Measurements from ENCODE around the gene CEMP1.
A peak's percentile ranks its signal among the peaks of the same experiment; 100 is the strongest.

CEMP1 gene

GRCh38 chr16:2507052-2507659, 24.1 kb downstream of the CEMP1 start:
- FAIRE-seq, result peak; percentile 93
- DNase-seq (ENCODE audit: insufficient read length, low spot score), result peak; percentile 81

GRCh38 chr16:2505695-2506094, 25.5 kb downstream of the CEMP1 start:
- FAIRE-seq, result no peak

GRCh38 chr16:2501946-2502895, 29.0 kb downstream of the CEMP1 start:
- FAIRE-seq, result no peak
- DNase-seq (ENCODE audit: insufficient read length, low spot score), result no peak

More at GRCh38 chr16:2505695-2506094, 25.5 kb downstream of the CEMP1 start:
- no peak for DNase-seq (ENCODE audit: insufficient read length, low spot score)

- peak; percentile 90 for DNase-seq (ENCODE audit: insufficient read length, low spot score)
- peak; percentile 23 for FAIRE-seq
These were observed 30.1 kb downstream of the CEMP1 start for GRCh38 chr16:2500918-2501750.

- no peak for DNase-seq (ENCODE audit: insufficient read length, low spot score)
- no peak for FAIRE-seq
These were observed 30.7 kb downstream of the CEMP1 start for GRCh38 chr16:2500430-2500917.

- FAIRE-seq (no peak), DNase-seq (ENCODE audit: insufficient read length, low spot score) (no peak)
These were observed 31.2 kb downstream of the CEMP1 start for GRCh38 chr16:2499890-2500429.

GRCh38 chr16:2499454-2499853, 31.8 kb downstream of the CEMP1 start:
- DNase-seq (ENCODE audit: insufficient read length, low spot score) (no peak), FAIRE-seq (no peak)

- no peak for FAIRE-seq
These were observed 32.5 kb downstream of the CEMP1 start for GRCh38 chr16:2498531-2499253.

GRCh38 chr16:2497695-2498484, 33.3 kb downstream of the CEMP1 start:
- DNase-seq (ENCODE audit: insufficient read length, low spot score), result no peak
- no peak for FAIRE-seq

More at GRCh38 chr16:2498531-2499253, 32.5 kb downstream of the CEMP1 start:
- no peak for DNase-seq (ENCODE audit: insufficient read length, low spot score)

- FAIRE-seq (no peak), DNase-seq (ENCODE audit: insufficient read length, low spot score) (no peak)
These were observed 34.0 kb downstream of the CEMP1 start for GRCh38 chr16:2497116-2497630.

- FAIRE-seq (no peak), DNase-seq (ENCODE audit: insufficient read length, low spot score) (no peak)
These were observed 34.7 kb downstream of the CEMP1 start for GRCh38 chr16:2496223-2497115.

GRCh38 chr16:2495041-2495440, 36.2 kb downstream of the CEMP1 start:
- DNase-seq (ENCODE audit: insufficient read length, low spot score) (no peak), FAIRE-seq (no peak)

GRCh38 chr16:2494616-2495015, 36.6 kb downstream of the CEMP1 start:
- DNase-seq (ENCODE audit: insufficient read length, low spot score) (no peak), FAIRE-seq (no peak)

- no peak for FAIRE-seq
- no peak for DNase-seq (ENCODE audit: insufficient read length, low spot score)
These were observed 37.6 kb downstream of the CEMP1 start for GRCh38 chr16:2493605-2494004.

GRCh38 chr16:2492292-2492691, 38.9 kb downstream of the CEMP1 start:
- FAIRE-seq (no peak), DNase-seq (ENCODE audit: insufficient read length, low spot score) (no peak)

GRCh38 chr16:2490190-2491105, 40.8 kb downstream of the CEMP1 start:
- no peak for FAIRE-seq
- DNase-seq (ENCODE audit: insufficient read length, low spot score), result no peak

- no peak for DNase-seq (ENCODE audit: insufficient read length, low spot score)
- no peak for FAIRE-seq
These were observed 41.6 kb downstream of the CEMP1 start for GRCh38 chr16:2489581-2489980.
